K562 (cell line): ENCODE results near the gene PLEKHO1. TPM values are rescaled to one million over a fixed set of nuclear protein-coding genes. Genes with fewer than 3 reads are reported as not detected.
A peak's percentile ranks its signal among the peaks of the same experiment; 100 is the strongest.

Experiments
- FOXJ2 ChIP-seq: fragments of 200-800 bp; sonication (Bioruptor generic); IDR thresholded peaks from 2 replicates; pipeline ENCODE4 v1.6.1; 2016; ENCODE audit warnings: missing genetic modification characterization, missing compliant biosample characterization
- HES1 ChIP-seq: fragments of 450-650 bp; IDR thresholded peaks from 2 replicates; pipeline ENCODE4 v1.6.1; 2016; ENCODE audit warnings: low read depth, mild to moderate bottlenecking, moderate library complexity
- HOMEZ ChIP-seq: fragments of 250-450 bp; sonication (Bioruptor Pico); IDR thresholded peaks from 2 replicates; pipeline ENCODE4 v1.4.0; 2020; ENCODE audit warnings: mild to moderate bottlenecking, moderate library complexity
- RBBP5 ChIP-seq: fragments of 200-600 bp; sonication (generic); IDR thresholded peaks from 2 replicates; pipeline ENCODE4 v1.6.1; 2012; ENCODE audit warnings: borderline replicate concordance, mild to moderate bottlenecking, low read length, control low read depth, inconsistent platforms; ENCODE audit not compliant: insufficient read depth, poor library complexity, severe bottlenecking
- RFX5 ChIP-seq: IDR thresholded peaks from 2 replicates; pipeline ENCODE4 v1.6.1; 2011; ENCODE audit warnings: low read depth, mild to moderate bottlenecking, improper control_type of control experiment, low read length
- SMARCA5 ChIP-seq: fragments of 450-650 bp; IDR thresholded peaks from 2 replicates; pipeline ENCODE4 v1.6.1; 2016
- ZNF217 ChIP-seq: sonication (generic); formaldehyde crosslinking; IDR thresholded peaks from 2 replicates; pipeline ENCODE4 v1.8.0; 2022; ENCODE audit warnings: mild to moderate bottlenecking, missing genetic modification reagents
- ZNF408 ChIP-seq: fragments of 250-450 bp; sonication (Bioruptor Pico); IDR thresholded peaks from 2 replicates; pipeline ENCODE4 v1.4.0; 2020; ENCODE audit warnings: low read depth, mild to moderate bottlenecking, moderate library complexity
- polyA plus RNA-seq, 8 experiments: library from polyadenylated mRNA; depleted of rRNA in 4 of 8; stranded (reverse) in 5 of 8; unstranded in 3 of 8; fragments of >200 nt; fragmentation: Nextera tagmentation in 2 of 8; fragmentation: Illumina TruSeq in 1 of 8; extraction: Ambion mirVana in 2 of 8; extraction: Trizol in 1 of 8; gene quantifications; 2 replicates each; pipeline versions ENCODE4 v1.2.1 to v1.2.3, GENCODE V29; 2011 to 2014; ENCODE audit warnings: inconsistent platforms in 1 of 8, missing spikeins in 1 of 8
- total RNA-seq, 7 experiments: library from RNA; depleted of rRNA in 6 of 7; stranded (reverse); fragments of >200 nt in 6 of 7; fragmentation: Illumina TruSeq in 2 of 7; extraction: Trizol in 2 of 7; gene quantifications; 2 replicates each; pipeline versions ENCODE4 v1.2.1 to v1.2.3, GENCODE V29; 2011 to 2021; ENCODE audit warnings: low replicate concordance in 1 of 7

PLEKHO1 gene
- total and polyA plus RNA-seq, 9 of the 15 experiments (the other 6 are each of a cell fraction or from before 2014, with no cell fraction given) = 0.39 to 16.2 (median 9.6) TPM

DNA sequence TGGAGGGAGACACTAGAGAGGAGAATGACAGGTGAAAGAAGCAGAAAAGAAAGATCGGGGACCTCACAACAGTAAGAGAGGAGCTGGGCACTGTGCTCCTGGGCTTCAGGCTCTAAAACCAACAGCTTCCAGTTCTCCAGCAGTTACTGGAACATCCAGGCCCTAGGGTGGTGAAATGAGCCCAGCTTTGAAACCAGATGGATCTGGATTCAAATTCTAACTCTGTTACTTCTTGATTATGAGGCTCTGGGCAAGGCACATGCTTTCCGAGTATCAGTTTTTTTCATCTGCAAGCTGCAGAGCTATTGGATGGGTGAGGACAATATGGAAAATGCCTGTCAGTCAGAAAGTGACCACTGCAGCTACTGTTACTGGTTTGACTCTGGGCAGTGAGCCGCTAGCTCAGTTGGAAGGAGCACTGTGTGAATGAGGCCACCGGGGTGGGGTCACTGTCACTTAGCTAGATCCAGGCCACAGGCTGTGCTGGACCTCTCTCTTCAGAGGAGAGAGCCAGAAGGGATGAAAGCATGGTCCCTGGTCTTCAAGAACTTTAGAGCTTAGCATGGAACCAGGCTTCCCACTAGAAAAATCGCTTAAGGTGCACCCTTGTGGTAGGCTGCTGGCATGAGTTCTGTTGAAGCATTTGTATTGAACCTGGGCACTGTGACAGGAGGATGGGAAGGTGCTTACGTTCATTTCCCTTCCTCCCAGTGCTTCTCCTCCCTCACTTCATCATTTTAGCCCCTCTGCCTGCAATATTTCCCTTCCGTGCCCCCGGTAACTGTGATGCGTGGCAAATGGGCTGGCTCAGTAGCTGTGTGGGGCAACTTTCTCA lies 12.2 kb downstream of the PLEKHO1 start (continued):
- TF ChIP-seq HES1 (no peak), ZNF217 (no peak), RBBP5 (no peak), SMARCA5 (no peak), ZNF408 (CRISPR knock-in tag) (no peak), HOMEZ (CRISPR knock-in tag) (no peak), RFX5 (no peak), FOXJ2 (tag) (0 out of 2 replicates have a peak, but pooled peaks have one; percentile 39)
